ENCODE results near the gene CSF1R.

GRCh38 chr5:150080696-150081435 lies 5.5 kb downstream of the CSF1R start:
- TF ChIP-seq EP300 (IDR thresholded peaks at IDR 0.05): no peak
- TF ChIP-seq POLR2A (IDR thresholded peaks at IDR 0.05): no peak
- TF ChIP-seq, protein P1, sequence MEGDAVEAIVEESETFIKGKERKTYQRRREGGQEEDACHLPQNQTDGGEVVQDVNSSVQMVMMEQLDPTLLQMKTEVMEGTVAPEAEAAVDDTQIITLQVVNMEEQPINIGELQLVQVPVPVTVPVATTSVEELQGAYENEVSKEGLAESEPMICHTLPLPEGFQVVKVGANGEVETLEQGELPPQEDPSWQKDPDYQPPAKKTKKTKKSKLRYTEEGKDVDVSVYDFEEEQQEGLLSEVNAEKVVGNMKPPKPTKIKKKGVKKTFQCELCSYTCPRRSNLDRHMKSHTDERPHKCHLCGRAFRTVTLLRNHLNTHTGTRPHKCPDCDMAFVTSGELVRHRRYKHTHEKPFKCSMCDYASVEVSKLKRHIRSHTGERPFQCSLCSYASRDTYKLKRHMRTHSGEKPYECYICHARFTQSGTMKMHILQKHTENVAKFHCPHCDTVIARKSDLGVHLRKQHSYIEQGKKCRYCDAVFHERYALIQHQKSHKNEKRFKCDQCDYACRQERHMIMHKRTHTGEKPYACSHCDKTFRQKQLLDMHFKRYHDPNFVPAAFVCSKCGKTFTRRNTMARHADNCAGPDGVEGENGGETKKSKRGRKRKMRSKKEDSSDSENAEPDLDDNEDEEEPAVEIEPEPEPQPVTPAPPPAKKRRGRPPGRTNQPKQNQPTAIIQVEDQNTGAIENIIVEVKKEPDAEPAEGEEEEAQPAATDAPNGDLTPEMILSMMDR (IDR thresholded peaks at IDR 0.05): no peak
- TF ChIP-seq POLR2AphosphoS5 (IDR thresholded peaks at IDR 0.05): no peak

Measured in gastroesophageal sphincter (tissue), 3 donors.